ENCODE measurements around the gene SPRED1.

SPRED1 gene

GRCh38 chr15:38217788-38218609, 34.6 kb upstream of the SPRED1 start:
- POLR2A ChIA-PET, result interaction anchor here (0.7 to 1.5 kb wide), 2 partner anchors 34 to 46 kb away, joined by 4 to 6 read pairs; no protein-coding TSS in a partner anchor
- no peaks in the 10 kb centered on the region for H3K36me3 ChIP-seq (ENCODE audit: control insufficient read depth in 2 of 2, insufficient read depth in 1 of 2, low read length in 2 of 2)
- H3K9me3 ChIP-seq (ENCODE audit: control insufficient read depth, insufficient read depth, low read depth, low read length), result no peaks in the 10 kb centered on the region
- peaks cover 11% of the 10 kb centered on the region for H3K4me1 ChIP-seq (ENCODE audit: control insufficient read depth, insufficient read depth, low read length)
- 0 out of 2 replicates have a peak overlapping the region, but pooled peaks have one; percentile 41 for H3K27ac ChIP-seq (ENCODE audit: extremely low read depth, low read depth, low read length)
- CTCF ChIA-PET, result interaction anchor here (0.7 to 0.8 kb wide), 3 partner anchors 51 to 1670 kb away, joined by 3 to 5 read pairs (median 3); no protein-coding TSS in a partner anchor
- no peak overlapping the region for H3K4me3 ChIP-seq (ENCODE audit: low read depth, low read length)
- TF ChIP-seq ZNF792 (tag by site-specific recombination; IDR thresholded peaks at IDR 0.05) (no peak), ZNF548 (tag by site-specific recombination; IDR thresholded peaks at IDR 0.05) (no peak), ZBTB6 (tag by site-specific recombination; IDR thresholded peaks at IDR 0.05) (no peak), KLF7 (tag by site-specific recombination; IDR thresholded peaks at IDR 0.05; ENCODE audit: borderline replicate concordance) (no peak), SP2 (tag by site-specific recombination; IDR thresholded peaks at IDR 0.05) (no peak), ZNF174 (tag by site-specific recombination; IDR thresholded peaks at IDR 0.05) (0 out of 2 replicates have a peak, but pooled peaks have one; percentile 23), EGR2 (tag by site-specific recombination; IDR thresholded peaks at IDR 0.05; ENCODE audit: low read depth) (peak; percentile 93), ZNF785 (tag by site-specific recombination; IDR thresholded peaks at IDR 0.05) (no peak), ZNF677 (tag by site-specific recombination; IDR thresholded peaks at IDR 0.05) (no peak), OSR2 (tag by site-specific recombination; IDR thresholded peaks at IDR 0.05) (0 out of 2 replicates have a peak, but pooled peaks have one; percentile 6), ZNF660 (tag by site-specific recombination; IDR thresholded peaks at IDR 0.05) (no peak), HOXC10 (CRISPR knock-in tag; IDR thresholded peaks at IDR 0.05) (no peak), ZFHX2 (tag by site-specific recombination; conservative IDR thresholded peaks at IDR 0.05) (peak; percentile 91), ZNF18 (tag by site-specific recombination; IDR thresholded peaks at IDR 0.05) (no peak), ZNF747 (tag by site-specific recombination; IDR thresholded peaks at IDR 0.05) (no peak), PRDM1 (tag by site-specific recombination; IDR thresholded peaks at IDR 0.05) (no peak), KLF9 (tag by site-specific recombination; IDR thresholded peaks at IDR 0.05; ENCODE audit: low read depth) (no peak), ZNF791 (tag by site-specific recombination; IDR thresholded peaks at IDR 0.05) (no peak), KLF17 (tag by site-specific recombination; IDR thresholded peaks at IDR 0.05) (no peak), ZNF843 (tag by site-specific recombination; IDR thresholded peaks at IDR 0.05) (no peak), ZNF692 (tag by site-specific recombination; IDR thresholded peaks at IDR 0.05) (no peak), ZBTB8A (tag by site-specific recombination; IDR thresholded peaks at IDR 0.05) (no peak), SCRT2 (tag by site-specific recombination; IDR thresholded peaks at IDR 0.05) (peak; percentile 61), GLIS1 (tag by site-specific recombination; IDR thresholded peaks at IDR 0.05) (no peak), ZNF514 (tag by site-specific recombination; IDR thresholded peaks at IDR 0.05) (no peak), REST (tag by site-specific recombination; IDR thresholded peaks at IDR 0.05) (no peak), MYNN (tag by site-specific recombination; IDR thresholded peaks at IDR 0.05; ENCODE audit: borderline replicate concordance) (no peak), KLF8 (tag by site-specific recombination; IDR thresholded peaks at IDR 0.05) (no peak), ZNF488 (tag by site-specific recombination; IDR thresholded peaks at IDR 0.05) (no peak)
